K562 (cell line): ENCODE measurements around the gene CEBPE. TPM values are rescaled to one million over a fixed set of nuclear protein-coding genes. Genes with fewer than 3 reads are reported as not detected.

ENCODE experiments used
- CC2D1A ChIP-seq: fragments of 450-650 bp; IDR thresholded peaks from 2 replicates; pipeline ENCODE4 v1.6.1; 2017; ENCODE audit warnings: mild to moderate bottlenecking
- CHD1 ChIP-seq: fragments of 200-600 bp; sonication (generic); IDR thresholded peaks from one replicate; pipeline ENCODE4 v1.6.1; 2012; ENCODE audit warnings: mild to moderate bottlenecking, moderate library complexity, low read length, inconsistent platforms
- ELK1 ChIP-seq: sonication (generic); formaldehyde crosslinking; IDR thresholded peaks from 2 replicates; pipeline ENCODE4 v1.8.1; 2022; ENCODE audit warnings: missing genetic modification reagents
- ETV1 ChIP-seq: fragments of 450-650 bp; conservative IDR thresholded peaks from 2 replicates; pipeline ENCODE4 v1.6.1; 2016; ENCODE audit warnings: missing genetic modification characterization, control low read depth, low read depth, missing compliant biosample characterization
- FOXO4 ChIP-seq: fragments of 450-650 bp; formaldehyde crosslinking; IDR thresholded peaks from 2 replicates; pipeline ENCODE4 v1.4.0; 2020; ENCODE audit warnings: mild to moderate bottlenecking, moderate library complexity
- GMEB1 ChIP-seq: fragments of 250-450 bp; sonication (Bioruptor Pico); IDR thresholded peaks from 2 replicates; pipeline ENCODE4 v1.4.0; 2020; ENCODE audit warnings: mild to moderate bottlenecking
- KDM4B ChIP-seq, 2 experiments: fragments of 450-650 bp in 1 of 2; sonication (generic) in 1 of 2; IDR thresholded peaks; 2 replicates each; pipeline ENCODE4 v1.6.1; 2016 to 2017; ENCODE audit warnings: borderline replicate concordance in 2 of 2, antibody characterized with exemption in 1 of 2, low read depth in 1 of 2, mild to moderate bottlenecking in 1 of 2
- MTA1 ChIP-seq: fragments of 450-650 bp; IDR thresholded peaks from 2 replicates; pipeline ENCODE4 v1.6.1; 2017; ENCODE audit warnings: borderline replicate concordance
- POLR2AphosphoS5 ChIP-seq: IDR thresholded peaks from 2 replicates; pipeline ENCODE4 v1.6.1; 2011; ENCODE audit warnings: mild to moderate bottlenecking, low read depth, low read length, moderate library complexity; ENCODE audit not compliant: control insufficient read depth, insufficient read depth
- POLR2G ChIP-seq: fragments of 200-400 bp; formaldehyde crosslinking; IDR thresholded peaks from 2 replicates; pipeline ENCODE4 v1.6.1; 2017; ENCODE audit warnings: low read depth, mild to moderate bottlenecking, antibody characterized with exemption, low read length, moderate library complexity
- RAD21 ChIP-seq, 2 experiments: fragments of 250-450 bp in 1 of 2; fragments of 450-650 bp in 1 of 2; sonication (Bioruptor Pico) in 1 of 2; formaldehyde crosslinking in 1 of 2; IDR thresholded peaks in 1 of 2; conservative IDR thresholded peaks in 1 of 2; 2 replicates each; pipeline versions ENCODE4 v1.4.0 to v1.8.0; 2020 to 2022; ENCODE audit warnings: mild to moderate bottlenecking in 2 of 2, moderate library complexity in 1 of 2
- SAFB ChIP-seq: fragments of 200-400 bp; formaldehyde crosslinking; IDR thresholded peaks from 2 replicates; pipeline ENCODE4 v1.6.1; 2017; ENCODE audit warnings: low read depth, low read length, borderline replicate concordance
- SMAD4 ChIP-seq: fragments of 250-450 bp; sonication (Bioruptor Pico); conservative IDR thresholded peaks from 2 replicates; pipeline ENCODE4 v1.8.0; 2021; ENCODE audit warnings: inconsistent platforms, mild to moderate bottlenecking, moderate library complexity
- TCF7 ChIP-seq: sonication (generic); IDR thresholded peaks from 2 replicates; pipeline ENCODE4 v1.6.1; 2016; ENCODE audit warnings: antibody characterized with exemption, borderline replicate concordance
- ZNF609 ChIP-seq: sonication (generic); formaldehyde crosslinking; IDR thresholded peaks from 2 replicates; pipeline ENCODE4 v1.8.1; 2023; ENCODE audit warnings: missing genetic modification reagents, mild to moderate bottlenecking, borderline replicate concordance
- polyA plus RNA-seq, 8 experiments: library from polyadenylated mRNA; depleted of rRNA in 4 of 8; stranded (reverse) in 5 of 8; unstranded in 3 of 8; fragments of >200 nt; fragmentation: Nextera tagmentation in 2 of 8; fragmentation: Illumina TruSeq in 1 of 8; extraction: Ambion mirVana in 2 of 8; extraction: Trizol in 1 of 8; gene quantifications; 2 replicates each; pipeline versions ENCODE4 v1.2.1 to v1.2.3, GENCODE V29; 2011 to 2014; ENCODE audit warnings: inconsistent platforms in 1 of 8, missing spikeins in 1 of 8
- total RNA-seq, 7 experiments: library from RNA; depleted of rRNA in 6 of 7; stranded (reverse); fragments of >200 nt in 6 of 7; fragmentation: Illumina TruSeq in 2 of 7; extraction: Trizol in 2 of 7; gene quantifications; 2 replicates each; pipeline versions ENCODE4 v1.2.1 to v1.2.3, GENCODE V29; 2011 to 2021; ENCODE audit warnings: low replicate concordance in 1 of 7

The CEBPE gene
- total and polyA plus RNA-seq, 9 of the 15 experiments (the other 6 are each of a cell fraction or from before 2014, with no cell fraction given) = 0.09 to 0.15 (median 0.13) TPM; not detected in 6

- peak; percentile 33; the same call in 1 of the 2 replicates for TF ChIP-seq SMAD4
- no peak for TF ChIP-seq CHD1
- no peak for TF ChIP-seq ELK1 (CRISPR knock-in tag)
- no peak for TF ChIP-seq TCF7
- TF ChIP-seq POLR2G = no peak; the same call in 1 of the 2 replicates
- no peak for TF ChIP-seq CC2D1A
- no peak for TF ChIP-seq SAFB
- 0 out of 4 replicates have a peak, but pooled peaks of 1 of the 2 experiments have one; percentile 56 for TF ChIP-seq KDM4B (IDR thresholded peaks at IDR 0.05; ENCODE audit: borderline replicate concordance in 2 of 2, low read depth in 1 of 2)
- TF ChIP-seq ETV1 = peak; percentile 85
- TF ChIP-seq ZNF609 (CRISPR knock-in tag) = no peak
- peak; percentile 83 for TF ChIP-seq POLR2AphosphoS5
- TF ChIP-seq GMEB1 (CRISPR knock-in tag) = no peak
- TF ChIP-seq RAD21 (CRISPR knock-in tag; conservative IDR thresholded peaks at IDR 0.05 in 1 of 2, IDR thresholded peaks at IDR 0.05 in 1 of 2) = no peak
- 0 out of 2 replicates have a peak, but pooled peaks have one; percentile 56 for TF ChIP-seq FOXO4 (CRISPR knock-in tag)
- no peak for TF ChIP-seq MTA1
These were observed 23.6 kb downstream of the CEBPE start, which contains the start of gene C14orf119 (continued) for GRCh38 chr14:23095196-23096108.
